Measurements from ENCODE around the gene MBD6.

The MBD6 gene

DNA sequence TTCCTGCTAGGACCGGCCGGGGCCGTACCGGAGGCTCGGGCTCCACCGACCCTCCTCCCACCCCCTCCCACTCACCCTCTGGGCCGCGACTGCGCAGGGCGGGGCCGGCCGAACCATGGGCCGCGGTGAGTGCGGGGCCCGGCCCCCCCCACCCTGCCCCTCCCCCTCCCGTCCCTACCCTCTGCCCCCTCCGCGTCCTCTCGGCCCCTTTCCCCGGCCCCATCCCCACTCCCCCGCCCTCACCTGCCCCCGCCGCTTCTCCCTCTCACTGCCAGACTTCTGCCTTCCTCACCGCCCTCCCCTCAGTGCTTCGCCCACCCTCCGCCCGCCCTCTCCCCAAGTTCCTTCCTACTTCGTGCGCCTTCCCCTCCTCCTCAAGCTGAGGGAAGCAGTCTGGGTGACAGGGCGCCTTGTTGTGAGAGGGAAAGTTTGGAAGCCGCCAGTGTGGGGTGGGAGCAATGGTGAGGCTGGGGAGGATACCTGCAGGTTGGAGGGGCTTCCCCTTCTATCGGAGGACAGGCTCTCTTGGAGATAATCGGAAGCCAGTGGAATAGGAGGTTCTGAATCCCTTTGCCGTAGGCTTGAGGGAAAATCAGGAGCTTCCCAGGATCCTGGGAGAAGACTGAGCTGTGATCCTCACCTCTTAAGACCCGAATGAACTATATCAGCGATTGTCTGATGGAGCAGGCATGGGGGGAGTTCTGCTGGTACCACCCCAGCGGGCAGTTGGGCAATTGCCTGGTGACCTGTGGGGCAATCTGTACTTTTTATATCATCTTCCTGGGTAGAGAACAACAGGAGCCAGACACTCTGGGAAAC lies 472 bp downstream of the MBD6 start:
- Histone ChIP-seq H3K4me1 (peaks cover 4 to 62% (median 56%) of the 10 kb centered on the region in 4 donors), H3K27ac (peak overlapping the region; percentile 95 to 100), H3K4me3 (peak overlapping the region; percentile 62 to 87), H3K9me3 (no peaks in the 10 kb centered on the region), H3K36me3 (peaks cover 32 to 44% (median 41%) of the 10 kb centered on the region in 3 donors), H3K27me3 (no peaks in the 10 kb centered on the region)
- intact Hi-C loops (cut with DNase I; ENCODE audit: low total_unique reads) = loop anchor here (10.0 kb wide), 1 partner anchor 92 kb away; the partner anchor contains the start of gene ARHGEF25
- TF ChIP-seq, protein P1, sequence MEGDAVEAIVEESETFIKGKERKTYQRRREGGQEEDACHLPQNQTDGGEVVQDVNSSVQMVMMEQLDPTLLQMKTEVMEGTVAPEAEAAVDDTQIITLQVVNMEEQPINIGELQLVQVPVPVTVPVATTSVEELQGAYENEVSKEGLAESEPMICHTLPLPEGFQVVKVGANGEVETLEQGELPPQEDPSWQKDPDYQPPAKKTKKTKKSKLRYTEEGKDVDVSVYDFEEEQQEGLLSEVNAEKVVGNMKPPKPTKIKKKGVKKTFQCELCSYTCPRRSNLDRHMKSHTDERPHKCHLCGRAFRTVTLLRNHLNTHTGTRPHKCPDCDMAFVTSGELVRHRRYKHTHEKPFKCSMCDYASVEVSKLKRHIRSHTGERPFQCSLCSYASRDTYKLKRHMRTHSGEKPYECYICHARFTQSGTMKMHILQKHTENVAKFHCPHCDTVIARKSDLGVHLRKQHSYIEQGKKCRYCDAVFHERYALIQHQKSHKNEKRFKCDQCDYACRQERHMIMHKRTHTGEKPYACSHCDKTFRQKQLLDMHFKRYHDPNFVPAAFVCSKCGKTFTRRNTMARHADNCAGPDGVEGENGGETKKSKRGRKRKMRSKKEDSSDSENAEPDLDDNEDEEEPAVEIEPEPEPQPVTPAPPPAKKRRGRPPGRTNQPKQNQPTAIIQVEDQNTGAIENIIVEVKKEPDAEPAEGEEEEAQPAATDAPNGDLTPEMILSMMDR (IDR thresholded peaks at IDR 0.05) = no peak
- DNase-seq = peak; percentile 67 to 85

DNA sequence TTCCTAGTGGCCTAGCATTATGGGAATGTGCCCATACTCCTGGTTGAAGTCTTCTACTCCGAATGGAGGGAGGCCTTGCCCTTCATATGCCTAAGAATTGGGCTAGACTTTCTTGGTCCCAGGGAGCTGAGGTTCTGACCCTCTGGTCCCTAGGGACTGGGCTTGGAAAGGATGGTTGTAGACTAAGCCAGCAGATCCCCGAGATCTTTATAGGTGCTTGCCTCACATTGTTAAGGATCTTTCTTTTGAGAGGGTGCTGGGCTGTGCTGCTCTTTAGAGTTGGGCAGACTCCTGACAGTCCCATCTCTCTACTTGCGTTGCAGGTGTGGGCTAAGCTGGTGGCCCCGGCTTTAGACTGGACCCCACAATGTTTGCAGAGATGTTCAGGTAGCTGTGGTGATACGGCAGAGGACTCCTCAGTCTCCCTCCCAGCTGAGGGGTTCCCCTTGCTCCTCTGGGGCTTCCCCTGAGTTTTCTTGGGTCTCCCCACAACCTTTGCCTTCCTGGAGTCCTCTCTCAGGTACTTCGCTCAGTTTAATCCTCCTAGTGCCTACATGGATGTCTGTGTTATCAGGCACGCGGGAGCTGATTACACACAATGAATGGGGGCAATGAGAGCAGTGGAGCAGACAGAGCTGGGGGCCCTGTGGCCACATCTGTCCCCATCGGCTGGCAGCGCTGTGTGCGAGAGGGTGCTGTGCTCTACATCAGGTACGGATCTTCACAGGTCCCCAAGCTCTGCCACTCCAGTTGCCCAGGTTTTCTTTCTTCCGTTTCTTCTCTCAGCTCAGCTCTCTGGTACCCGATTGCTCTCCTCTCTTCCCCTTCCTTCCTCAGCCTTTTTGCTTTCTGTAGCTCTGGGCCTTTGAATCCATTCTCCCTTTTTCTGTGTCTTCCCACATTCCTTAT lies 1.3 kb downstream of the MBD6 start:
- intact Hi-C loops (cut with DNase I; ENCODE audit: low total_unique reads) = loop anchor here (10.0 kb wide), 1 partner anchor 91 kb away; the partner anchor contains the start of gene ARHGEF25
- Histone ChIP-seq H3K9me3 (no peaks in the 10 kb centered on the region), H3K36me3 (peaks cover 41 to 52% (median 49%) of the 10 kb centered on the region in 3 donors), H3K4me1 (peaks cover 0 to 53% (median 47%) of the 10 kb centered on the region in 4 donors), H3K27ac (peak overlapping the region; percentile 95 to 100), H3K4me3 (peak overlapping the region; percentile 62 to 87), H3K27me3 (no peaks in the 10 kb centered on the region)
- TF ChIP-seq, protein P1 (IDR thresholded peaks at IDR 0.05) = no peak
- DNase-seq = no peak

DNA sequence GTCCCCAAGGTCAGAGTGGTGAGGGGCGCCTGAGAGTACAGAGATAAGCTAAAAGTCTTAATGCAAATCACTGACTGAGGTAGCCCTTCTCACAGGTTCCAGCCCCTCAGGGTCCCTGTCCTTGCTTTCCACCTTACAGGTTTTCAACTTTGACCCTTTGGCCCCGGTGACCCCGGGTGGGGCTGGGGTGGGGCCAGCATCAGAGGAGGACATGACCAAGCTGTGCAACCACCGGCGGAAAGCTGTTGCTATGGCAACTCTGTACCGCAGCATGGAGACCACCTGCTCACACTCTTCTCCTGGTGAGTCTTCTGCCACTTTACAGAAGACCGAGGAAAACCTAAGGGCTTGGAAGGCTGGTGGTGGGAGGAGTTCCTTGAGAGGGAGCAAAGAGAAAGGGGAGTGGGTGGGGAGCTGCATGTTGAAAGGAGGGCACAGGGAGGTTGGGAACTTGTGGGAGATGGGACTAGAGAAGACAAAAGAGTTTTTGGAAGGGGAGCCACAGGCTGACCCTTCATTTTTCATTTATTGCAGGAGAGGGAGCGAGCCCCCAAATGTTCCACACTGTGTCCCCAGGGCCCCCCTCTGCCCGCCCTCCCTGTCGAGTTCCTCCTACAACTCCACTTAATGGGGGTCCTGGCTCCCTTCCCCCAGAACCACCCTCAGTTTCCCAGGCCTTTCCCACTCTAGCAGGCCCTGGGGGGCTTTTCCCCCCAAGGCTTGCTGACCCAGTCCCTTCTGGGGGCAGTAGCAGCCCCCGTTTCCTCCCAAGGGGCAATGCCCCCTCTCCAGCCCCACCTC lies 2.4 kb downstream of the MBD6 start:
- Histone ChIP-seq H3K27ac (peak overlapping the region; percentile 95 to 100), H3K27me3 (no peaks in the 10 kb centered on the region), H3K9me3 (no peaks in the 10 kb centered on the region), H3K4me3 (peak overlapping the region in 1 of 2 donors; percentile 87), H3K36me3 (peaks cover 50 to 63% (median 60%) of the 10 kb centered on the region in 3 donors), H3K4me1 (peaks cover 0 to 45% (median 41%) of the 10 kb centered on the region in 4 donors)
- TF ChIP-seq, protein P1 (IDR thresholded peaks at IDR 0.05) = no peak
- no peak for DNase-seq
- intact Hi-C loops (cut with DNase I; ENCODE audit: low total_unique reads) = loop anchor here (10.0 kb wide), 1 partner anchor 90 kb away; the partner anchor contains the start of gene ARHGEF25

DNA sequence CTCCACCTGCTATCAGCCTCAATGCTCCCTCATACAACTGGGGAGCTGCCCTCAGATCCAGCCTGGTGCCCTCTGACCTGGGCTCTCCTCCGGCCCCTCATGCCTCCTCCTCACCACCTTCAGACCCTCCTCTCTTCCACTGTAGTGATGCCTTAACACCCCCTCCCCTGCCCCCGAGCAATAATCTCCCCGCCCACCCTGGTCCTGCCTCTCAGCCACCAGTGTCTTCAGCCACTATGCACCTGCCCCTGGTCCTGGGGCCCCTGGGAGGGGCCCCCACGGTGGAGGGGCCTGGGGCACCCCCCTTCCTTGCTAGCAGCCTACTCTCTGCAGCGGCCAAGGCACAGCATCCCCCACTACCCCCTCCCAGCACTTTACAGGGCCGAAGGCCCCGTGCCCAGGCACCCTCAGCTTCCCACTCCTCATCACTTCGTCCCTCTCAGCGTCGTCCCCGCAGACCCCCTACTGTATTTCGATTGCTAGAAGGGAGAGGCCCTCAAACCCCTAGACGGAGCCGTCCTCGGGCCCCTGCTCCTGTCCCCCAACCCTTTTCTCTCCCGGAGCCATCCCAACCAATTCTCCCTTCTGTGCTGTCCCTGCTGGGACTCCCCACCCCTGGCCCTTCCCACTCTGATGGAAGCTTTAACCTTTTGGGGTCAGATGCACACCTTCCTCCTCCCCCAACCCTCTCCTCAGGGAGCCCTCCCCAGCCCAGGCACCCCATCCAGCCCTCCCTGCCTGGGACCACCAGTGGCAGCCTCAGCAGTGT lies 3.2 kb downstream of the MBD6 start:
- no peak overlapping the region for H3K27ac ChIP-seq
- no peak overlapping the region for H3K4me3 ChIP-seq
- TF ChIP-seq, protein P1 (IDR thresholded peaks at IDR 0.05) = no peak
- peaks cover 57 to 71% (median 68%) of the 10 kb centered on the region in 3 donors for H3K36me3 ChIP-seq
- intact Hi-C loops (cut with DNase I; ENCODE audit: low total_unique reads) = loop anchor here (10.0 kb wide), 1 partner anchor 89 kb away; the partner anchor contains the start of gene ARHGEF25
- H3K27me3 ChIP-seq = no peaks in the 10 kb centered on the region
- H3K4me1 ChIP-seq = peaks cover 0 to 45% (median 40%) of the 10 kb centered on the region in 4 donors
- DNase-seq = no peak
- no peaks in the 10 kb centered on the region for H3K9me3 ChIP-seq
